Neural progenitor cell (in vitro differentiated cells): ENCODE data around the gene CEP128.

ENCODE experiments used
- EZH2 ChIP-seq: fragments of 200-600 bp; sonication (generic); IDR thresholded peaks from 2 replicates; pipeline ENCODE4 v1.6.1; 2017; ENCODE audit warnings: antibody characterized with exemption, mild to moderate bottlenecking, moderate library complexity
- EZH2phosphoT487 ChIP-seq: fragments of 200-600 bp; sonication (generic); IDR thresholded peaks from 2 replicates; pipeline ENCODE4 v1.6.1; 2017; ENCODE audit warnings: antibody characterized with exemption
- TF ChIP-seq, protein P1 (sequence below): fragments of 200-600 bp; sonication (generic); IDR thresholded peaks from 2 replicates; pipeline ENCODE4 v1.5.1; 2017; ENCODE audit warnings: antibody characterized with exemption, mild to moderate bottlenecking

DNA sequence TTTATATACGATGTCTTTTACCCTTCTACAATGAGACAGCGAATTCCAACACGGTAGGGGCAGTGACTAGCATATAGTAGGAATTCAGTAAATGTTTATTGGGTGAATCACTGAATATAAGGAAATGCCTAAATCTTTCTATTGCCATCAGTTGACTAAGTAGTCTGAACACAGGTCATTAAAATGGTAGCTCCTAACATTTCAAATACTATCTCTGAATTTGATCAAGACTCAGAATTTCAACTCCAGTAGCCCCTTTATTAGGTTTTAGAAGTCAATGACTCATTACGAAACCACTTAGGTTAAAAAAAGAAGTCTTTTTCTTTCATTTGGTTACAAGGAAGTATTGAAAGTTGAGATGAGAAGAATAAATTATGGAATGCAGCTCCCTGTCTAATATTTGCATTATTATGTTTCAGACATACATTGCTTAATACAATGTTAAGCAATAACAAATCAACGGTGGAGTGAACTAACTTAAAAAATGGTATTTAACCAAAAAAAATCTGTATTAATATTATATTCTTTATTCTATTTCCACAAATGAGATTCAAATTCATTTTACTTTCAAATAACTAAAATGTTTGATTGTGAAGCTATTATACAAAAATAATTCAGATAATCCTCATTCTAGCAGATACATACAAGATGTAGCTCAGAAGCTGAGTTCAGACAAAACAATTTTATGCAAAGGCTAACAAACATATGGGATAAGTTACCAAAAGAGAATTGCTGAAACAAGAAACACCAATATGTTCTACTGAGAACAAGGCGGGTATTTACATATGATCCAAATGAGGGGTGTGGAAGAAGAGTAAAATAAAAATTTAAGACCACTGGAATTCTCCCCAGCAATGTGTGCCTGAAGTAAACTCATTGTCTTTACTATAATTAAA lies 302.7 kb downstream of the CEP128 start:
- TF ChIP-seq, protein P1, sequence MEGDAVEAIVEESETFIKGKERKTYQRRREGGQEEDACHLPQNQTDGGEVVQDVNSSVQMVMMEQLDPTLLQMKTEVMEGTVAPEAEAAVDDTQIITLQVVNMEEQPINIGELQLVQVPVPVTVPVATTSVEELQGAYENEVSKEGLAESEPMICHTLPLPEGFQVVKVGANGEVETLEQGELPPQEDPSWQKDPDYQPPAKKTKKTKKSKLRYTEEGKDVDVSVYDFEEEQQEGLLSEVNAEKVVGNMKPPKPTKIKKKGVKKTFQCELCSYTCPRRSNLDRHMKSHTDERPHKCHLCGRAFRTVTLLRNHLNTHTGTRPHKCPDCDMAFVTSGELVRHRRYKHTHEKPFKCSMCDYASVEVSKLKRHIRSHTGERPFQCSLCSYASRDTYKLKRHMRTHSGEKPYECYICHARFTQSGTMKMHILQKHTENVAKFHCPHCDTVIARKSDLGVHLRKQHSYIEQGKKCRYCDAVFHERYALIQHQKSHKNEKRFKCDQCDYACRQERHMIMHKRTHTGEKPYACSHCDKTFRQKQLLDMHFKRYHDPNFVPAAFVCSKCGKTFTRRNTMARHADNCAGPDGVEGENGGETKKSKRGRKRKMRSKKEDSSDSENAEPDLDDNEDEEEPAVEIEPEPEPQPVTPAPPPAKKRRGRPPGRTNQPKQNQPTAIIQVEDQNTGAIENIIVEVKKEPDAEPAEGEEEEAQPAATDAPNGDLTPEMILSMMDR: no peak
- no peak for TF ChIP-seq EZH2phosphoT487
- TF ChIP-seq EZH2: no peak
